Measurements from ENCODE around the gene TMTC1.

GRCh38 chr12:29778531-29778930 is 5.2 kb downstream of the TMTC1 start:
- TF ChIP-seq POLR2A (IDR thresholded peaks at IDR 0.05) (no peak), CTCF (IDR thresholded peaks at IDR 0.05) (no peak)
